H4 (cell line): ENCODE results near the gene SRP9. TPM values are rescaled to one million over a fixed set of nuclear protein-coding genes. Genes with fewer than 3 reads are reported as not detected.

Experiments
- DNase-seq: peaks from one replicate; pipeline ENCODE4 v3.0.0-alpha.2; 2015; ENCODE audit warnings: low spot score
- total RNA-seq: library from RNA; depleted of rRNA; stranded (reverse); fragments of >200 nt; shearing (Covaris generic); gene quantifications from 2 replicates; pipeline ENCODE4 v1.2.3, GENCODE V29; 2014; rRNA removed

SRP9 gene, protein sequence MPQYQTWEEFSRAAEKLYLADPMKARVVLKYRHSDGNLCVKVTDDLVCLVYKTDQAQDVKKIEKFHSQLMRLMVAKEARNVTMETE
- 607 and 630 TPM in 2 replicates for total RNA-seq

DNA sequence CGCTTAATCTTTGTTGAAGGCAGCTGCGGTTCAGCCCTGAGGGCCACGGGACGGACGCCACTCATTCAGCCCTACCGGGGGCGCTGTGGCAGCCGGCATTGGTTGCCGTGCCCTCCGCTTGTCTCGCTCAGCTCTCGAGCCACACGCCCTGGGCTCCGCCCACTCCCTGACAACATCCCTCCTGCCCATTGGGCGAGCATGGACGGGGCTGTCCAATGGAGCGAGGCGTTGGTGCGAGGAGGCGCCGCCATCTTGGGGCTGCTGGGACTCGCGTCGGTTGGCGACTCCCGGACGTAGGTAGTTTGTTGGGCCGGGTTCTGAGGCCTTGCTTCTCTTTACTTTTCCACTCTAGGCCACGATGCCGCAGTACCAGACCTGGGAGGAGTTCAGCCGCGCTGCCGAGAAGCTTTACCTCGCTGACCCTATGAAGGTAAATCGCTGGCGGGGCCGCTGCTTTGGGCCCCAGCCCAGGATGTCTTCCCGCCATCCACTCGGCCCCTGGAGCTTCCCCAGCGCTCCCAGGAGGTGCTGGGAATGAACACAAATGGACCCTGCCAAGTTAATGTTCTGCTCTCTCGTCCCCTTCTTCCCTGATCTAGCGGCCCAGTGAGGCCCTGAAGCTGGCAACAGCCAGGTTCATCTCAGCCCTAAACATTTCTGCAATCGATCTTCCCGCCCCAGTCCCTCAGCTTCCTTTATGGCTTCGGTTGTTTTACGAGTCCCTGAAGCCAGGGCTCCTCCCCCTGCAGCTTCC lies at the start of gene SRP9:
Gene SRP9, plus strand, starts transcription at position 244 of the 754 bp plus-strand sequence. Its CDS starts 115 bp downstream, at position 359.
- DNase-seq, result peak; percentile 99

DNA sequence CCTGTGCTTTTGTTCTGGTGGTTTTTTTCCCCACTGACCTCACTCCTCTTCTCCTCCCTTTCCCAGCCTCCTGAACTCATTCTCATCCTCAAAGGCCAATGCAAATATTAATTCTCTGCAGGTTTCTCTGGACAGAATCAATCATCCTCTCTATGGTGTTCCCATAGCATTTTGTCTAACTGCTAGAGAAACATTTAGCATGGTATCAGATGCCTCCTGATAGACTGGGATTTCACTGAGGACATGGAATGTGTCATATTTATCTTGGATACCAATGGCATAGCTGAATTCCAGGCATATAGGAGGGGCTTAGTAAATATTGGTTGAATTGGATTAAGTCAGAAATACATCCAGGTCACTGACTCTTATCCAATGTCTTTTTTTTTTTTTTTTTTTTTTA lies 46.1 kb upstream of the SRP9 start:
- no peak for DNase-seq

DNA sequence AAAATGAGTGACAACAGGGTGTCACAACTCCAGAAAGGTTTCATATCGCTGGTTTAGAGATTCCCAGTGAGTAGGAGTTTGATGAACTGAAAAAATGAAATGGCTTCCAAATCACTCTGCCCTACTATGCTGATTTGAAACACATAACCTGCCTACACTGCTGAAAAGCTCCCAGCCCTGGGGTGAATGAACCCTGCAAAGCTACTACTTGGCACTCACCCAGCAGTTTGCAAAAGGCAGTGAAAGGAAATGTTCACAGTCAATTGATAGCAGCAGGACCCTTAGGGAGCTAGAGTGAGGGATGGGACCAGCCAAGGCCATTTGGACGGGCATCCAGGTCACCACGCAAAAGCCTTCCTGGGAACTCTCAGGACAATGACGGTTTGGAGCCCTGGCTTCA lies 44.4 kb upstream of the SRP9 start:
- no peak for DNase-seq

DNA sequence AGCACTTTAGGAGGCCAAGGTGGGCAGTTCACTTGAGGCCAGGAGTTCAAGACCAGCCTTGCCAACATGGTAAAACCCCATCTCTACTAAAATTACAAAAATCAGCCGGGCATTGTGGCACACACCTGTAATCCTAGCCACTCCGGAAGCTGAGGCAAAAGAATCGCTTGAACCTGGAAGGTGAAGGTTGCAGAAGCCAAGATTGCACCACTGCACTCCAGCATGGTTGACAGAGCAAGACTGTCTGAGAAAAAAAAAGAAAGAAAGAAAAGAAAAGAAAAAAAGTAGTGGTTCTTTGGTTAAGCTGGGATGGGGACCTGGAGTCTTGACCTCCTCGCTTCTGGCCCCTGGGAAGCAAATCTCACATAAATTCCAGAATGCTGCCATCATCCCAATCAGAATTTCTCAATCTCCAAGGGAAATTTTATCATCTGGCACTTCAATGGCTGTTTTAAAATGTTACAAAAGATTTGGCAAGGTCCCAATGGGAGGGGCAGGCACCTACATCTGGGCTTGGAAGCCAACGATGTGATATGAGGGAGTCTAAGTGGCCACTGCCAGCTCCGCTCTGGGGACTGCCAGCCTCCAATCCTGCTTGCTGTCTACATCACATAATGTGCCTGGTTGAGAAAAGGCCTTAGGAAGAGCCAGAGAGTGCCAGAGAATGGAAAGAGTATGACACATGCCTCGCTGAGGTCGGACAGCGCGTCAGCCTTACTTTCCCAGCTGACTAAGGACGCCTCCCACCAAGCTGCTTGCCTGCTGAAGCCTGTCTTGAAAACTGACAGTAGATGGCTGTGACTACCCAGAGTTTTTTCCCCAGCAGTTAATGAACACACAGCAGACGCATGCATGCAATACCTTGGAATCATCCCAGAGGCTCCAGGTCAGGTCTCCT lies 42.1 kb upstream of the SRP9 start:
- DNase-seq, result peak; percentile 94

- no peak for DNase-seq
These were observed 41.1 kb upstream of the SRP9 start for GRCh38 chr1:225736437-225737098.

- DNase-seq, result no peak
These were observed 40.5 kb upstream of the SRP9 start for GRCh38 chr1:225737161-225737560.

- no peak for DNase-seq
These were observed 39.8 kb upstream of the SRP9 start for GRCh38 chr1:225737866-225738265.

GRCh38 chr1:225738763-225739162 lies 38.9 kb upstream of the SRP9 start:
- DNase-seq, result no peak

- DNase-seq, result no peak
These were observed 38.0 kb upstream of the SRP9 start for GRCh38 chr1:225739542-225740107.

GRCh38 chr1:225744745-225745144 lies 32.9 kb upstream of the SRP9 start:
- DNase-seq, result no peak

GRCh38 chr1:225745273-225745672 lies 32.4 kb upstream of the SRP9 start:
- DNase-seq, result no peak

DNA sequence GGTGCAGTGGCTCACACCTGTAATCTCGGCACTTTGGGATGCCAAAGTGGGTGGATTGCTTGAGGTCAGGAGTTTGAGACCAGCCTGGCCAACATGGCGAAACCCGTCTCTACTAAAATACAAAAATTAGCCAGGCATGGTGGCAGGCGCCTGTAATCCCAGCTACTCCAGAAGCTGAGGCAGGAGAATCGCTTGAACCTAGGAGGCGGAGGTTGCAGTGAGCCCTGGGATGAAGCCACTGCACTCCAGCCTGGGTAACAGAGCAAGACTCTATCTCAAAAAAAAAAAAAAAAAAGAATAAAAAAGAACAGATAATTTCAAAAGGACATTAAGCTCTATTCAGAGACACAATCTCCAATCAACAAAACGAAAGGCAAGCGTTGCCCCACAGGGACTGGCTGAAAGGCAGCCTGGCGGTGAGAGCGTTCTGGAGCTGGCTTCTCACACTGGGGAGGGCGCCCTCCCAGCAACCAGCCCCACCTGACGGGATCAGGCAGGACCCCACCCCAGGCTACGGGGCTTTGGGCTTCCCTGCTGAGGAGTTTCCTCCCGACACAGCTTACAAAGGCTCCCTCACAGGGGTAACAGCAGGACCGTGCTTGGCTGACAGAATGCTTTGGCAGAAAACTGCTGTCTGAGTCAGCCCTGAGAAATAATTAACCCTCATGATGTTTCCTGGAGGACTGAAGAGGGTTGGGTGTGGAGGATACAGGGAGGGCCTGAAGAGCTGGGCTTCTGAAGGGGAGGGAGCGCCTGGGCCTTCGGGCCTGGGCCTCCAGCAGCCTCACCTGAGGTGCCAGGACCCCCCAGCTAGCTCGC lies 31.1 kb upstream of the SRP9 start:
- DNase-seq, result peak; percentile 86

GRCh38 chr1:225747566-225747965 lies 30.1 kb upstream of the SRP9 start:
- DNase-seq, result peak; percentile 35

GRCh38 chr1:225748529-225748928 lies 29.1 kb upstream of the SRP9 start:
- DNase-seq, result no peak

DNA sequence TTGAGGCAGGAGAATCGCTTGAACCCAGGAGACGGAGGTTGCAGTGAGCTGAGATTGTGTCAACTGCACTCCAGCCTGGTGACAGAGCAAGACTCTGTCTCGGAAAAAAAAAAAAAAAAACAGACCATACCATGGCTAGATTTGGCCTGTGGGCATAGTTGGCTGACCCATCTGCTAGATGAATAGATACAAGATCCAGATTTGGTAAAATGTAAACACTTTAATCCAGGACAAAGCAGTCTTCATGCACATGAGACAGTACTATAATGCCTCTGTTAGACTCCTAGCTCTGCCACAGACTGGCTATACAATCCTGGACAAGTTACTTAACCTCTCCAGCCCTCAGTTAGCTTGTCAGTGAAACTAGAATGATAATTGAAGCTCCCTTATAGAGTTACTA lies 27.9 kb upstream of the SRP9 start:
- no peak for DNase-seq

- DNase-seq, result no peak
These were observed 27.2 kb upstream of the SRP9 start for GRCh38 chr1:225750420-225750819.

- DNase-seq, result no peak
These were observed 26.5 kb upstream of the SRP9 start for GRCh38 chr1:225750875-225751824.

DNA sequence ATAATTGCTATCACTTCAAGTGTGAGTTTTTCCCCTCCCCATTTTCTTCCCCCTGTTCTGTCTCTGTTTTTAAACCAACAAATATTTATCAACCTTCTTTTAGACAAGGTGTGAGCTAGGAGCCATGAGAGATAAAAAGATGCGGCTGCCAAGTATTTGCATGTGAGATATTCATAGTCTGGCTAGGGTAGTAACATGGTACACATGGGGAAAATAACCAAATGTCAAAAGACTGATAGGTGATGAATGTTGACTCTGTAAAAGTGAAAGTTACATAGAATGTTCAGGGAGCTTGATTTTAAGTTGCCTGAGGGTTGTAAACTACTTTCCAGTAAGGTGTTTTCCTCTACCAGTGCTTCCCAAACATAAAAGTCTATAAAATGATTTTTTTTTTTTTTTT lies 25.4 kb upstream of the SRP9 start:
- DNase-seq, result no peak

DNA sequence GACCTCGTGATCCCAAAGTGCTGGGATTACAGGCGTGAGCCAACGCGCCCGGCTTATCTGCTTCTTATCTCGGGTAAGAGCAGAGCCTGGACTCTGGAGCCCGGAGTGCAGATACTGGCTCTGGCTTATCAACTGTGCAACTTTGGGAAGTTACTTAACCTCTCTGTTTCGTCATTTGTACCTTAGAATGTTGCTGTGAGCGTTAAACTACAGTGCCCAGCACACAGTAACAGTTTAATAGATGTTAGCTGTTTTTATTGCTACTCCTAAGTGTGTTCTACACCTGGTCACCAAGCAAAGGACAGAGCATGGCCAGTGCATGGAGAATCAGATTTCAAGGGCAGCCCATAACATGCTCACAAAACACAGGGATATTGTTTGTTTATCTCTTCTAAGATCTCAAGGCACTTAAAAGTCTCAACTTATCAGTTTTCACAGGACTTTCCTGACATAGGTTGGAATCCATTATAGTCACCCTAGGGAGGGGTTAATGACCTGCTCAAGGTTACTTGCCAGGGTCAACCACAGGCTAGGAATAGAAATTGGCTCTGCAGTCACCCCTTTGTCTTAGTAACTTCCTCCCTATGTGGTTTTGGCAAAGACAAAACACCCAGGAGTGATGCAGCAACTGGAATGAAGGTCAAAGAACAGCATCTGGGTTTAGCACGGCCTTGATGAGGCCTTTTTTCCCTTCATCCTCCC lies 22.5 kb upstream of the SRP9 start:
- peak; percentile 87 for DNase-seq
